ENCODE results near the gene LDLRAD4.

Gene LDLRAD4

DNA sequence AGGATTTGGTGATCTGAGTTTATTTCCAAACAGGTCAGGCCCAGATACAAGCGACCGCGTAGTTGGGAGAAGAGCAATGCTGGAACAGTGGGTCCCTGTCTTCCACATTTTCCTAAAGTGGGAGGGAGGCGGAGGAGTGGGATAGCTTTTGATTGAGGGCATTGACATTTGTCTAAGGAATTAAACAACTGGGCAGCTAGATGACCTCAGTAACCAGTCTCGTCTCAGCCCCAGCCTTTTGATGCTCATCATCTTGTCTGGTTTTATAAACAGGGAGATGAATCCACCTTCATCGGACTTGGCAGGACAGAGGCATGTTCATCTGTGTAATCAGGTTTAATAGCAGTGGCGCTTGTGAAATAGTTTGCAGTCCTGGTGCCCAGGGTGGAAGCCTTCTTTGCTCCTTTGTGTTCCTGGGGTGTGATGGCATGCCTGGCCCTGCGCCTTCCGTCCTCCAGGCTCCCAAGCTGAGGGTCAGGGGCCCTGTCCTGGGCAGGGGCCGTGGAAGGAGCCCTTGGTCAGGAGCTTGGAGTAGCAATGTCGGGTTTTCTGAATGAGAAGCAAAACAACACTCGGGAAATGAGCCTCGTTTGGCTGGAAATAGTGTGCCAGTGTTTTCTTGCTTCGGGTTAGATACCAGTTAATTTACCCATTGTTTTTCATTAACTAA, 314.0 kb downstream of the LDLRAD4 start:
- DNase-seq (ENCODE audit: low spot score): no peak

- no peak for DNase-seq (ENCODE audit: low spot score)
Observed at GRCh38 chr18:13534631-13535030, 316.1 kb downstream of the LDLRAD4 start.

GRCh38 chr18:13536578-13536977, 318.0 kb downstream of the LDLRAD4 start:
- DNase-seq (ENCODE audit: low spot score): no peak

DNA sequence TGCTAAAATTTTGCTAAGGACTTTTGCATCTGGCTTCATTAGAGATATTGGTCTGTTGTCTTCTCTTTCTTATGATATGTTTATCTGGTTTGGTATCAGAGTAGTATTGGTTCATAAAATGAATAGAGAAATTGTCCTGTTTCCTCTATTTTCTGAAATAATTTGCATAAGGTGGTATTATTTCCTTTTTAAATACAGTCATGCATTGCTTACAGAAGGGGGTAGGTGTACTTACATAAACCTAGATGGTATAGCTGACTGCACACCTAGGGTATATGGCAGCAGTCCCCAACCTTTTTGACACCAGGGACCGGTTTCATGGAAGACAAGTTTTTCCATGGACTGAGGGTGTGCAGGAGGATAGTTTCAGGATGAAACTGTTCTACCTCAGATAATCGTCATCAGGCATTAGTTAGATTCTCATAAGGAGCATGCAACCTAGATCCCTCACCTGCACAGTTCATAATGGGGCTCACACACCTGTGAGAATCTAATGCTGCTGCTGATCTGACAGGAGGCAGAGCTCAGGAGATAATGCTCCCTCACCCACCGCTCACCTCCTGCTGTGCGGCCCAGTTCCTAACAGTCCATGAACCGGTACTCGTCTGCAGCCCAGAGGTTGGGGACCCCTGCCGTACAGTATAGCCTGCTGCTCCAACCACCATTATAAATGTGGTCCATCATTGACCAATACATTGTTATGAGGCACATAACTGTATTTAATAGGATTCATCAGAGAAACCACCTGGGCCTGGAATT, 318.6 kb downstream of the LDLRAD4 start:
- no peak for DNase-seq (ENCODE audit: low spot score)

GRCh38 chr18:13538630-13539029, 320.1 kb downstream of the LDLRAD4 start:
- DNase-seq (ENCODE audit: low spot score): no peak

DNA sequence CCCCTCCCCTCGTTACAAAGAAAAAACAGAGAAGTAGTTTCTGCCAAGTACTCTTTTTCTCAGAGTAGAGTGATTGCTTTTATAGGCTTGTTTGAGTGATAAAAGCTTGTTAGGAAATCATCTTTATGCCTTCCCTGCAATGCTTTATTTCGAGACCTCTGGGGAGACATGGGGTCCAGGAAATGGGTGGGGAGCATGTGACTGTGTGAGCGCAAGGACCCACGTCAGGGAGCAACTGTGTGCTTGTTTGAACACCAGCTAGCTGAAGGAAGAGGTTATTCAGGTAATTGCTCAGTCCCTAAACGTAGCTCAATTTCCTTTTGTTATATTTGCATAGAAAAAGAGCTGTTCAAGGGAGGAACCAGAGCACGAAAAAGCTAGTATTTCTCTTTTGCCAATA, 320.5 kb downstream of the LDLRAD4 start:
- DNase-seq (ENCODE audit: low spot score): no peak

- DNase-seq (ENCODE audit: low spot score): no peak
Observed at GRCh38 chr18:13539843-13540476, 321.4 kb downstream of the LDLRAD4 start.

DNA sequence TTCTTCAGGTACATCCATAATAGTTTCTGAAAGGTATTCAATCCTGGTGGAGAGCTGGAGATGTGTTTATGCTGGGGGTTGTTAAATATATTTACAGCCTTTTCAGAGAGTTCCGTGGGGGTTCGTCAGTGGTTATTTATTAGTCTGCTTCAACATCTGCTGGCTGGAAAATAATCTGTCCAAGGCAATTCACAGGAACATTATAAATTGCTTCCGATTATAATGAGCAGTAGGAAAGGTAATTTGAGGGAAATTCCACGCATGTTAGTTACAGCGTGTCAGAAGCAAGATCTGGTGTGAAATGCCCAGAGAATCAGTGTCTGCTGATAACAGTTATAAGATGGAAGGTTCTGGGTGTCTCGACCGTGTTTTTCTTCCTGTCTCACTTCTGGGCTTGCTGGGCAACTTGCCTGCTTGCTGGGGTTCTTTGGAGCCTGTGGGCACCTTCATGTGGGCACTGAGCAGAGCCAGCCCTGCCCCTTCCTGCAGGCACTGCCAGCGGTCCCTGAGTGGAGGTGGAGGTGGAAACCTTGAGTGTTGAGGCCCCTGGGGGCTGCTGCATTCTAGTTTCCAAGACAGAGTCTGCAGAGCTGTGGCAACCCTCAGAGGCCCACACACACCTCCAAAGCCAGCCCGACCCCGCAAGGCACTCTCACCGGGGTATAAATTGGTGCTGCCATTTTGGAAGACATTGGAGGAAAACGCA, 322.1 kb downstream of the LDLRAD4 start:
- no peak for DNase-seq (ENCODE audit: low spot score)

DNA sequence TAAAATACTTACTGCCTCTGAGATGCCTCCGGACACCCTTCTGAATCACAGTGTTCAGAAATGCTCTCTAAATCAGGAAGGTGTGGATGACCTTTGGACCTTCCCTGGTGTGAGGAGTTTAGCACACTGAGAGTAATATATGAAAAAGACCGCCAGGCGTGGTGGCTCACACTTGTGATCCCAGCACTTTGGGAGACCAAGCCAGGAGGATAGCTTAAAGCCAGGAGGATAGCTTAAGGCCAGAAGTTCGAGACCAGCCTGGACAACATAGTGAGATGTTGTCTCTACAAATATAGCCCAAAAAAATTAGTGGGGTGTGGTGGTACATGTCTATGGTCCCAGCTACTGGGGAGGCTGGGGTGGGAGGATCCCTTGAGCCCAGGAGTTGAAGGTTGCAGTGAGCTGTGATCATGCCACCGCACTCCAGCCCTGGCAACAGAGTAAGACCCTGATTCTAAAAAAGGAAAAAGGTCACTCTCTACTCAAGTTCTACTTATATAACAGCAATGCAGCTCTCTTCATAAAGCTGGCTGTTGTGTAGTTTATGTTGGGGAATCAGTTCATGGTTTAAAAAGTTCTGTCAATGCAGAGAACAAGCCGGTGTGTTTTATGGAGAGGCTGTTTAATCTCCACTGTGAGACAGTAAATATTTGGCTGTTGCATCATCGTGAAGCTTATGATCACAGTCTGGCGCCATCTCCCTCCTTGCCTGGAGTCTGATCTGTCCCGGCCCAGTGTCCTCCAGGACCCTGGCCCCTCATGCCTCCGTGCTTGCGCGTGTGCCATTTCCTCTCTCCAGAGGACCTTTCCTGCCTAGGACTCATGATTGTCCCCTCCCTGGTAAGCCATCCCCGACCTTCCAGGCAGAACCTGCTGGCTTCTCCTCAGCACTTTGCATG, 323.3 kb downstream of the LDLRAD4 start:
- DNase-seq (ENCODE audit: low spot score): no peak

DNA sequence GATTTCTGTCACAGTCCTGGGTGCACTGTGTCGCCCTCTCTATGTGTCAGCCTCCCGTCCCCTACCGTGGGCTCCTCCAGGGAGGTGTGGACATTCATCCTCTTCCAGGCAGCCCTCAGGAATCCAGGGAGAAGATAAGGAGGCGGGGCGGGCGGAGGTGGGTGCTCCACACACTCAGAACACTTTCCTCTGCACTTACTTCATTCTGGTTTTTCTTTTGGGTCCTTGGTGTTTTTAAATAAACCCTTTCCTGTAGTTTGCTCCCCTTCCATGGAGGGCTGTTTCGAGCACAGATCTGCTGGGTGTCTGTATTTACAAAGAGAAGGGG, 323.9 kb downstream of the LDLRAD4 start:
- no peak for DNase-seq (ENCODE audit: low spot score)

GRCh38 chr18:13543144-13543543, 324.6 kb downstream of the LDLRAD4 start:
- DNase-seq (ENCODE audit: low spot score): no peak

DNA sequence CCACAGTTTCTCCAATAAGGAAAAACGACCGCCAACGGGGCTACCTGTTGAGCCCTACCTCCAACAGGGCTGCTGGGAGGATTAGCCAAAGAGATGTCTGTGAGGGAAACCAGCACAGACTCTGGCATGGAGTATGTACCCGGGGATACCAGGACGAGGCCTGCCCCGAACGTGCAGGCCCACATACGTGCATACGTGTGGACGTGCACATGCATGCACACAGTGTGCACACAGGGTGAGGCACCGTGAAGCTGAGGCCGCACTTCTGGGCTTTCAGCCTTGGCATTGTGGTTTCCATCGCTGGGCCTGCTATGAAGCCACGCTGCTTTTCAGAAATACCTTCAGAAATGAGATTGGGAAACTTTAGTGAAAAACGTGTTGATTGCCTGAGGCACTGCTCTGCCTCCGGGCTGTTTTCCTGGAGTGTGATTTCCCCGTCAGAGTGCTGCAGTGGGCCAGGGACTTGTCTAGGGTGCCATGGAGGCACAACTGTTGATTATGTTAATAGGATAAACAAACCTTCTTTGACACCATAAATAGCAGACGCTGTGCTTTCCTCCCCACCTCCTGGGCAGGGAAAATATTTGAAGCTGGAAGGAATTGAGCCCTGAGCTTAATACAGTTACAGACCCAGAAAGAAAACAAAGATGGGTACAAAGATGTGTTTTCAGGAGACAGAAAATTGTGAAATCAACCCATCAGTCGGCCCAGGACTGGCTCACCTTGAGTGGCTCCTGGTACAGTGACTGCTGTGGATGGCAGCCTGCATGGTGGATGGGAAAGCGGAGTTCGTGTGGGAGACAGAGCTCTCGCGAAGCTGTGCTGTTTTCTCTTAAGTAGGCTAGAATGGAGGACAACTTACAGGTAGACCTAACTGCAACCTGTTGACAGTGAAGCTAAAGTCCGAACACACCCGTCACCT, 325.5 kb downstream of the LDLRAD4 start:
- DNase-seq (ENCODE audit: low spot score): no peak

DNA sequence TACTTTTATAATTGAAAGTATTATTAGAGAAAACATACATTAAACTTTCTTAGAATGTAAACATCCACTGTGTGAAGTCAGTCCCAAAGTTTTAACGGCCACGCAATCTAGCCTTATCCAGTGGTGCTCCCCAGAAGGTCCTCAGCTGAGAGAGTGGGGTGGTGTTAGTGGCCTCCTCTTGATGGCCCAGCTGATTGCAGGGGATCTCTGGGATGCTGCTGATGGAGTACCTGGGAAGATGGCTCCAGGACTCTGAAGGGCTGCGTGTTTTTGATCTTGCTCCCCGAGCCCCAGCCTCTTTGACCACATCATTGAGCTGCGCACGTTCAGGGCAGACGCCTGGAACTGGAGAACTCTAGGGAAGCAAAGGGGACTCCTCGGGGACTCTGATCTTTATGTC, 326.4 kb downstream of the LDLRAD4 start:
- DNase-seq (ENCODE audit: low spot score): no peak

DNA sequence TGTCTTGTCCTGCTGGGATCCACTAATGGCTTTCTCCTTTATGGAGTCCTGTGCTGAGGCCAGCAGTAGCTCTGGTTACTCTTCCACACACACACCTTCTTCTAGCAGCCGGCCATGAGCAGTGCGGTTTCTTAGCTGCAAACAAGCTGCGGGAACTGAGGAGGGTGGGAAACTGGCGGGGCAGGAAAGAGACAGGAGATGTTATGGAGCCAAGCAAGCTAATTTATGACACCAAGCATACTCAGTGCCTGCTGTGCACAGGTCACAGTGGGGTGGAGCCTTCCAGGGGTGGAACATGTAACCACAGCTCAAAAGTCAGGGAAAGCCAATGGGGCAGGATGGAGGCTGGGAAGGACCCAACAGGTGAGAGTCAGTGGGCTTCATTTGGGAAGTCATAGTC, 327.0 kb downstream of the LDLRAD4 start:
- no peak for DNase-seq (ENCODE audit: low spot score)

DNA sequence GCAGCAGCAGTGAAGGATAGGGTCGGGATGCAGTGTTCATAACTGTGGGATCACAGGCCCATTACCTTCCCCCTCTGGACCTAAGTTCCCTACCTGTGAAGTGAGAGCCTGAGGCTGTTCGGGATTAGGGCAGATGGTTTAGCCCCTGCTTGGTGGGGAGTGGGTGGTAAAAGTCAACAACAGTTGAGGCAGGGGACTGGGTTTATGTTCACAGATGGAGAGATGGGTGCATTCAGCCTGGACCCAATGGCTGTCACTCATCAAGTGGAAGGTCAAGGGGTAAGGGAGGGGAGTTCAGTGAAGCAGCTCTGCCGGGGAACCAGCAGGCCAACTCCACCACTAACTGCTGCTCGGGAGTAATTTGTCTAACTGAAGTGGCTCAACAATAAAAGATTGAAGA, 327.4 kb downstream of the LDLRAD4 start:
- no peak for DNase-seq (ENCODE audit: low spot score)

DNA sequence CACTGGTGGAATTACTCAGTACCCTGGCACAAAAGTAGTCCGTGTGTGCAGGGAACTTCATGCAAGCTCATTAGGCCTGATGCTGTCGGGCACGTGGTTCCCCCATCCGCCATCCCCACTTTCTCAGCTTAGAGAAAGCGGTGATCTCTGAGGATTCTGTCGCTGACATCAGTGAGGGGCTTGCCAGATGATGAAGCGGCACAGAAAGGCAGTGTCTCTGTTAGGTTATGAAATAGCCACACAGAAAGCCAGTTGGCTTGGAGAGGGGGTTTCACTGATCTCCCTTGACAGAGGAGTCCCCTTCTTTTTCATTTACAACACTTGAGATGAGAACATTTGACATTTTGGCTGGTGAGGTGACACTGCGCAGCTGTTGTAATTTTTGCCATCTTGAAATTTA, 328.1 kb downstream of the LDLRAD4 start:
- no peak for DNase-seq (ENCODE audit: low spot score)

DNA sequence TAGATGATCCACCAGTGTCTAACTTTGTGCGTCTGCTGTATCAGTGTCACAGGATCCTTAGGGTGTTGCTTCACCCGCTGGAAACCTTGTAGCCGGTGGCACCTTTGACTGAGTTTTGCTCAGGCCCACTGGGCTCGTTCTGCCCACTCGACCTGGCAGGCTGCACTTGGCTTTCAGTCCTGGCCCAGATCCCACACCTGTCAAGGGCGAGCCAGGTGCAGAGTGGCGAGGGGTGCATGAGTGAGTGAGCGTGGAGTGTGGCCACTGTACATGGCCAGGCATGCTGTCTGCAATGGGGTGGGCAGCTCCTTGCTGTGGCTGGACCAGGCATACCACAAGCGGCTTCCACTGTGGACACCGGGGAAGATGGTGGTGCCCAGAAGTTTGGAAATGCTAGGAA, 328.8 kb downstream of the LDLRAD4 start:
- DNase-seq (ENCODE audit: low spot score): no peak

DNA sequence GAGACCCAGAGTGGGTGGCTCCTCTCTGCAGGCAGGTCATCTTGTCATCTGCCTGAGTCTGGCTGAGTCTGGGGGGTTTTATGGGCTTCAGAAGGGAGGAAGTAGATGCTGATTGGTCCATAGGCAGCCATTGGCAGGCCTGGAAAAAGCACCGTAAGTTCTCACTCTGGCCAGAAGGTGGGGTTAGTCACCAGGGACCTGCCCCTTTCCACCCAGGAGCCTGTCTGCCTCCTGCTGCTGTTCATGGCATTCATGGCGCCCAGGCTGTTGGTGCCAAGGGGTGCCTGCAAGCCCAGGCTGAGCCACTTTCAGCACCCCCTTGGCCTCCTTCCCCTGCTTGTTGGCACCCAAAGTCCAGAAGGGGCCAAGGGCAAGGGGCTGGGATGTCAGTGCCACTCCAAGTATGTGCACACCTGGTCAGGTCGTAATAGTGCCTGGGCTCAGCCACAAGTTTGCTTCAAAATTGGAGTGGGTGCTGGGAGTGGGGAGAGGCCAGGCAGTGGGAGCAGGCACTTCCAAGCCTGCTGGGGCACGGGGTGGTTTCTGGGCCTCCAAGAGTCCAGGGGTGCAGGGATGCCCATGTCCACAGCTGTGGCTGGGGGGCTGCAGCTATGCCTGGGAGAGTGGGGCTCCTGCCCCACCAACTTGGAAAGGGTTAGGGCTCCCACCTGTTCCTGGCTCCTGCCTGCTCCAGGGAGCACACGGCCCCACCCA, 329.7 kb downstream of the LDLRAD4 start:
- no peak for DNase-seq (ENCODE audit: low spot score)

GRCh38 chr18:13548966-13549879, 330.7 kb downstream of the LDLRAD4 start:
- DNase-seq (ENCODE audit: low spot score): peak; percentile 66

All from globus pallidus (tissue), 1 donor.